ENCODE results near the gene U2AF1L4.

Gene U2AF1L4

DNA sequence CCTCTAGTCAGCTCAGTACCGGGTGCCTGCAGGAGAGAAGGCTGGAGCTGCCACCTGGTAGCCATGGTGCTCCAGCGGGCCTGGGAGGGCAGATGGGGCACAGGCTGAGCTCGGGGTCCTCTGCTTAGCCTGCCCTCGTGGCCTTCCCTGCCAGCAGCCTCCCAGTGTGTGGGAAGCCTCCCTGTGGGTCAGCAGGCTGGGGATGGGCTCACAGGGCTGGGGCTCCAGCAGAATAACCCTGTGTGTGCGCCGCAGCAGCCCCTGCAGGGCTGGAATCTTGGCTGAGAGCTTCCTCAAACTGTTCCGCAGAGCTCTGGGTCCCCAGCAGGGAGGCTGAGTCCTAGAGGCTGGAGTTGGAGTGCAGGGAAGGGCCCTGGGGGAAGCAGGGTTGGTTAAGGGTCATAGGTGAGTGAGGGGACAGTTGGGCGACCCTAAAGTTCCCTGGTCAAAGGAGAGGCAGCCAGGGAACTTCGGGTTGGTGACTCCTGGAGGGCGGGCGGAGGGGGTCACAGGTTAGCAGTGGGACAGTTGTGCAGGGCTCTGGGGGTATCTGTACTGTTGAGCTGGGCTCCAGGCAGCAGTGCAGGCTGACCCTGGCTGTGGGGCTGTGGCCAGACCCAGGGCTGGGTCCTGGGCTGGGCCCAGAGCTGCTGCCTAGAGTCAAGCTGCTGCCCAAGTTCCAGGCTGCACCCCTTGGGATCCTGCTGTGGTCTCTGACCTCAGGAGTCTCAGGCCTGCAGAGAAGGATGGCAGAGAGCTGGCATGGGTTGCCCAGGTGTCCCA is 44.2 kb upstream of the U2AF1L4 start:
- Histone ChIP-seq H3K27me3 (ENCODE audit: low read depth, low read length) (no peaks in the 10 kb centered on the region; the same call in 1 of the 2 replicates), H3K27ac (ENCODE audit: low read length) (no peak overlapping the region), H3K9me3 (ENCODE audit: insufficient read depth, low read length) (no peaks in the 10 kb centered on the region), H3K4me1 (ENCODE audit: low read length) (no peaks in the 10 kb centered on the region; the same call in 1 of the 2 replicates), H3K36me3 (replicated peaks; ENCODE audit: low read depth, low read length) (no peaks in the 10 kb centered on the region), H3K4me3 (ENCODE audit: low read length) (no peak overlapping the region), H4K20me1 (ENCODE audit: insufficient read depth, low read length) (no peaks in the 10 kb centered on the region), H3K9ac (ENCODE audit: low read length) (no peak overlapping the region), H2AFZ (ENCODE audit: low read depth, low read length) (no peak overlapping the region), H3K4me2 (ENCODE audit: low read length) (no peak overlapping the region), H3K79me2 (ENCODE audit: low read length) (no peaks in the 10 kb centered on the region)
- no peak for TF ChIP-seq EZH2phosphoT487 (IDR thresholded peaks at IDR 0.05; ENCODE audit: low read depth)
- TF ChIP-seq, protein P1, sequence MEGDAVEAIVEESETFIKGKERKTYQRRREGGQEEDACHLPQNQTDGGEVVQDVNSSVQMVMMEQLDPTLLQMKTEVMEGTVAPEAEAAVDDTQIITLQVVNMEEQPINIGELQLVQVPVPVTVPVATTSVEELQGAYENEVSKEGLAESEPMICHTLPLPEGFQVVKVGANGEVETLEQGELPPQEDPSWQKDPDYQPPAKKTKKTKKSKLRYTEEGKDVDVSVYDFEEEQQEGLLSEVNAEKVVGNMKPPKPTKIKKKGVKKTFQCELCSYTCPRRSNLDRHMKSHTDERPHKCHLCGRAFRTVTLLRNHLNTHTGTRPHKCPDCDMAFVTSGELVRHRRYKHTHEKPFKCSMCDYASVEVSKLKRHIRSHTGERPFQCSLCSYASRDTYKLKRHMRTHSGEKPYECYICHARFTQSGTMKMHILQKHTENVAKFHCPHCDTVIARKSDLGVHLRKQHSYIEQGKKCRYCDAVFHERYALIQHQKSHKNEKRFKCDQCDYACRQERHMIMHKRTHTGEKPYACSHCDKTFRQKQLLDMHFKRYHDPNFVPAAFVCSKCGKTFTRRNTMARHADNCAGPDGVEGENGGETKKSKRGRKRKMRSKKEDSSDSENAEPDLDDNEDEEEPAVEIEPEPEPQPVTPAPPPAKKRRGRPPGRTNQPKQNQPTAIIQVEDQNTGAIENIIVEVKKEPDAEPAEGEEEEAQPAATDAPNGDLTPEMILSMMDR (IDR thresholded peaks at IDR 0.05; ENCODE audit: low read depth, low read length): no peak

DNA sequence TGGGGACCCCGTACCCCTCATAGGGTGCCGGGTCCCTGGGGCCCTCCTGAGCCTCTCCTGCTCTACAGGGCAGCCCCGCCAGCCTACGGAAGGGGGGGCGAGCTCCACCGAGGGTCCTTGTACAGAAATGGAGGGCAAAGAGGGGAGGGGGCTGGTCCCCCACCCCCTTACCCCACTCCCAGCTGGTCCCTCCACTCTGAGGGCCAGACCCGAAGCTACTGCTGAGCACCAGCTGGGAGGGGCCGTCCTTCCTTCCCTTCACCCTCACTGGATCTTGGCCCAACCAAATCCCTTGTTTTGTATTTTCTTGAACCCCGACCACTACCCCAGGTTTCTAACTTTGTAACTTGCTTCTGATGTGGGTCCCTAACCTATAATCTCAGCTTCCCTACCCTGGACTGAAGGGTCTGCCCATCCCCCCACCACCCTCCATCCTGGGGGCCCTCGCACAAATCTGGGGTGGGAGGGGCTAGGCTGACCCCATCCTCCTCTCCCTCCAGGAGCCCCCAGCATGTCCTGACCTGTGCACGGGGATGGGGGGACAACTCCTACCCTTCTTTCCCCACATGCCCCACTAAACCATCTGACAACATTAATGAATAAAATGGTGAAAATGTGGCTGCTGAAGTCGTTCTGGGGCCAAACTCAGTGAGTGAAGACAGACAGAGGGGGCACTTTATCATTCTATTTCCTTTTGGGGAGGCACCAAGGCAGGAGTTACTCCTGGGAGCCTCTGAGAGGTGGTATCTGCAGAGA is 43.2 kb upstream of the U2AF1L4 start:
- Histone ChIP-seq H2AFZ (ENCODE audit: low read depth, low read length) (no peak overlapping the region), H3K4me3 (ENCODE audit: low read length) (no peak overlapping the region), H3K4me1 (ENCODE audit: low read length) (peaks cover 3% of the 10 kb centered on the region), H3K4me2 (ENCODE audit: low read length) (no peak overlapping the region), H4K20me1 (ENCODE audit: insufficient read depth, low read length) (no peaks in the 10 kb centered on the region), H3K9ac (ENCODE audit: low read length) (no peak overlapping the region), H3K36me3 (replicated peaks; ENCODE audit: low read depth, low read length) (no peaks in the 10 kb centered on the region), H3K27me3 (ENCODE audit: low read depth, low read length) (no peaks in the 10 kb centered on the region), H3K79me2 (ENCODE audit: low read length) (no peaks in the 10 kb centered on the region), H3K9me3 (ENCODE audit: insufficient read depth, low read length) (no peaks in the 10 kb centered on the region), H3K27ac (ENCODE audit: low read length) (no peak overlapping the region)
- TF ChIP-seq EZH2phosphoT487 (IDR thresholded peaks at IDR 0.05; ENCODE audit: low read depth): no peak
- TF ChIP-seq, protein P1 (IDR thresholded peaks at IDR 0.05; ENCODE audit: low read depth, low read length): no peak

DNA sequence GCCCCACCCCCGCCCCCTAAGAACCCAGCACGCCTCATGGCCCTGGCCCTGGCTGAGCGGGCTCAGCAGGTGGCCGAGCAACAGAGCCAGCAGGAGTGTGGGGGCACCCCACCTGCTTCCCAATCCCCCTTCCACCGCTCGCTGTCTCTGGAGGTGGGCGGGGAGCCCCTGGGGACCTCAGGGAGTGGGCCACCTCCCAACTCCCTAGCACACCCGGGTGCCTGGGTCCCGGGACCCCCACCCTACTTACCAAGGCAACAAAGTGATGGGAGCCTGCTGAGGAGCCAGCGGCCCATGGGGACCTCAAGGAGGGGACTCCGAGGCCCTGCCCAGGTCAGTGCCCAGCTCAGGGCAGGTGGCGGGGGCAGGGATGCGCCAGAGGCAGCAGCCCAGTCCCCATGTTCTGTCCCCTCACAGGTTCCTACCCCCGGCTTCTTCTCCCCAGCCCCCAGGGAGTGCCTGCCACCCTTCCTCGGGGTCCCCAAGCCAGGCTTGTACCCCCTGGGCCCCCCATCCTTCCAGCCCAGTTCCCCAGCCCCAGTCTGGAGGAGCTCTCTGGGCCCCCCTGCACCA is 42.1 kb upstream of the U2AF1L4 start:
- Histone ChIP-seq H3K4me1 (ENCODE audit: low read length) (peaks cover 12% of the 10 kb centered on the region), H3K36me3 (replicated peaks; ENCODE audit: low read depth, low read length) (no peaks in the 10 kb centered on the region), H4K20me1 (ENCODE audit: insufficient read depth, low read length) (no peaks in the 10 kb centered on the region), H3K4me3 (ENCODE audit: low read length) (no peak overlapping the region), H3K9ac (ENCODE audit: low read length) (no peak overlapping the region), H3K27me3 (ENCODE audit: low read depth, low read length) (no peaks in the 10 kb centered on the region), H3K4me2 (ENCODE audit: low read length) (no peak overlapping the region), H3K79me2 (ENCODE audit: low read length) (no peaks in the 10 kb centered on the region), H3K9me3 (ENCODE audit: insufficient read depth, low read length) (no peaks in the 10 kb centered on the region), H2AFZ (ENCODE audit: low read depth, low read length) (no peak overlapping the region), H3K27ac (ENCODE audit: low read length) (no peak overlapping the region)
- TF ChIP-seq, protein P1 (IDR thresholded peaks at IDR 0.05; ENCODE audit: low read depth, low read length): no peak
- TF ChIP-seq EZH2phosphoT487 (IDR thresholded peaks at IDR 0.05; ENCODE audit: low read depth): no peak

All from OCI-LY3 (cell line).